HUDEP-2 (cell line): ENCODE measurements around the gene GABRR2.

Experiments used
- DNase-seq, 76 experiments: peaks; one replicate each; lab custom pipeline; 2025; ENCODE audit not compliant: unreplicated experiment in 76 of 76; lab: John Stamatoyannopoulos, UW

Gene GABRR2

DNA sequence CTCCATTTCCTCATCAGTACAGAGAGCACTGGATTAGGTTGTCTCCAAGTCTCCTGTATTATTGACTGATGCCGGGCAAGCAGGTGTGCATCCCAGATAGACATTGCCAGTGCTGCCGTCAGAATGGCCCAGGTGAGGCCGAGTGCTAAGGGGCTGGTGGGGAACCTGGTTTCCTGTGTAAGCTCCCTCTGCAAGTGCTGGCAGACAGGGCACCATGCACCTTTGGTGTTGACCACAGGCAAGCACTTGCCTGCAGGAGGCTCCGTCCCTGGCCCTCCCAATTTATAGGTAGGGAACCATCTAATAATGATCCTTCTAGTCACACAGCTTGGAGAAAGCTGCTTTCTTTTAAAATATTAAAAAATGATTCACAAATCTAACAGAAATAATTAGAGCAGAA lies 98.7 kb downstream of the GABRR2 start:
- no peak for DNase-seq

DNA sequence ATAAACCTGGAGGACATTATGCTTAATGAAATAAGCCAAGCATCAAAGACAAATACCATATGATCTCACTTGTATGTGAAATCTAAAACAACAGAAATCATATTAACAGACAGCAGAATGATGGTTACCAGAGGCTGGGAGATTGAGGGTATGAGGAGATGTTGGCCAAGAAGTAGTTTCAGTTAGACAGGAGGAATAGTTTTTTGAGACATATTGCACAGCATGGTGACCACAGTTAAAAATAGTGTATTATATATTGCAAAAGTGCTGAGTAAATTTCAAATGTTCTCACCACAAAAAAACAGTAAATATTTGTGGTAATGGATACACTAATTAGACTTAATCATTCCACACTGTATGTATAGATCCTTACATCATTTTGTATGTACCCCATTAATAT lies 99.7 kb downstream of the GABRR2 start:
- DNase-seq, result no peak

DNA sequence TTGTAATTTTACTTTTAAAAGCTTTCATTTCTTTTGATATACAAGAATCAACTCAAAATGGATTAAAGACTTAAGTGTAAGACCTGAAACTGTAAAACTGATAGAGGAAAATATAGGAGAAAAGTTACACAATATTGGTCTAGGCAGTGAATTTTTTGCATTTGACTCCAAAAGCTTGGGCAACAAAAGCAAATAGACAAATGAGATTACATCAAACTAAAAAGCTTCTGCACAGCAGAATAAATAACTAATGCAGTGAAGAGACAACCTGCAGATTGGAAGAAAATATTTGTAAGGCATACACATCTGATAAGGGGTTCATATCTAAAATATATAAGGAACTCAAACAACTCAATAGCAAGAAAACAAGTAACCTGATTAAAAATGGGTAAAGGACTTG lies 100.9 kb downstream of the GABRR2 start:
- DNase-seq, result no peak

DNA sequence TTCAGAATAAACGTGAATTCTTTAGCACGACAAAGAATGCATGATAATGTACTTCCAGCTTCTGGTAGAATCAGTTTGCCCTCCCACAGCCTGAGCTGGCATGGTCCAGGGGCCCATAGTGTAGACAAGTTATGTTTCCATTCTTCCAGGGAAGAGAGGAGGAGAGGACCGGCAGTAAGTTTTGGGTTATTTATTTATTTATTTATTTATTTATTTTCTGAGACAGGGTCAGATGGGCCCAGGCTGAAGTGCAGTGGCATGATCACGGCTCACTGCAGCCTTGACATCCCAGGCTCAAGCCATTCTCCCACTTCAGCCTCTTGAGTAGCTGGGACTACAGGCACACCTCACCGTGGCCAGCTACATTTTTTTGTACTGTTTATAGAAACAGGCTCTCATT lies 102.6 kb downstream of the GABRR2 start:
- no peak for DNase-seq

DNA sequence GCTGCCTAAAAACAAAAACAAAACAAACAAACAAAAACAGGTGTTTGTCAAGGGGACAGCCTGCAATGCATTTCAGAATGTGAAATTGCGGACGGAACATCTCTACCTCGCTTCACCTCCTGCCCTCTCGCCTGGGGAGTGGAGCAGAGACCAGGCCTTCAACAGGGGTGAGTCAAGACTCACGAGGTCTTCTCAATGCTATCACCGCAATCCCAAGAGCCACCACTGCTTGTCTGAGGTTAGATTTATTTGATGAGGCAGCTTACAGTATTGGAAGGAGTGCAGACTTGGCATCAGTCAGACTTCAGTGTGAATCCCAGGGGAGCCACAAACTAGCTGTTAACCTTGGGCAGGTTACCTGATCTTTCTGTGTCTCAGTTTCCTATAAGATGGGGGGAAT lies 105.6 kb downstream of the GABRR2 start:
- DNase-seq, result peak in 1 of 76 experiments; percentile 26

DNA sequence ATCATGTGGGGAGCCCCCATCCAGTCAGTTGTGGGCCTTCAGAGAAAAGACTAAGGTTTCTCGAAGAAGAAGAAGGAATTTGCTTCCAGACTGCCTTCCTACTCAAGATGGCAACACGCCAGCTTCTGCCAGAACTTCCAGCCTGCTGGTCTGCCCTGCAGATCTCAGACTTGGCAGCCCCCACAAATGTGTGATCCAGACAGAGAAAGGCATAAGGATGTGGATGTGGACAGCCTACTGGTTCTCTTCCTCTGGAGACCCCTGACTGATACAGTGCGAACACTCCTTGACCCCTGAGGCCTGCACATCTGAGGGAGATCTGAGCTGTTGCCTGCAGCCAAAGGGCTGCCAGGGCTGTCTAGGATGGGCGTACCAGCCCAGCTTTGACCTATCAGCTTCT lies 106.5 kb downstream of the GABRR2 start:
- DNase-seq, result no peak
